Panc1 (cell line): ENCODE results near the gene WBP1L. TPM values are rescaled to one million over a fixed set of nuclear protein-coding genes. Genes with fewer than 3 reads are reported as not detected.

Experiments
- ATAC-seq: fragments of 200-7000 bp; cut with Tn5 transposase; 2 replicates; pipeline ENCODE4 v1.9.1; 2020; ENCODE audit warnings: mild to moderate bottlenecking, moderate library complexity
- BruUV-seq: library from RNA; stranded (reverse); fragments of 400-500 nt; replicated peaks from 2 replicates; lab custom pipeline; 2021; lab: Mats Ljungman, UMichigan
- CTCF ChIA-PET: fragments of 300-600 bp; sonication (Branson Sonifier 250); formaldehyde crosslinking; loops from one replicate; lab custom pipeline; 2022; ENCODE audit warnings: antibody characterized with exemption; lab: Charles Lee
- POLR2A ChIA-PET: fragments of 300-600 bp; sonication (Branson Sonifier 250); formaldehyde crosslinking; loops from one replicate; lab custom pipeline; 2022; ENCODE audit warnings: antibody characterized with exemption; lab: Charles Lee
- DNase-seq: peaks from one replicate; pipeline ENCODE4 v3.0.0-alpha.2; 2010; ENCODE audit warnings: low read depth, low spot score
- H3K27ac ChIP-seq: 2 replicates; pipeline ENCODE4 v1.5.1; 2011; ENCODE audit warnings: mild to moderate bottlenecking, low read length, inconsistent platforms
- H3K27me3 ChIP-seq: fragments of 200-500 bp; sonication (Bioruptor generic); 2 replicates; pipeline ENCODE4 v1.6.0; 2014; ENCODE audit warnings: low read length, inconsistent platforms; ENCODE audit not compliant: control insufficient read depth, insufficient read depth
- H3K36me3 ChIP-seq: fragments of 200-500 bp; sonication (Bioruptor generic); 2 replicates; pipeline ENCODE4 v1.5.1; 2014; ENCODE audit warnings: inconsistent platforms, mild to moderate bottlenecking, low read length, moderate library complexity; ENCODE audit not compliant: control insufficient read depth, insufficient read depth
- H3K4me1 ChIP-seq: 2 replicates; pipeline ENCODE4 v1.5.1; 2011; ENCODE audit warnings: inconsistent platforms, mild to moderate bottlenecking, low read length, moderate library complexity; ENCODE audit not compliant: control insufficient read depth, insufficient read depth
- H3K4me3 ChIP-seq, 2 experiments: 2 replicates each; pipeline ENCODE4 v1.5.1; 2011 to 2012; ENCODE audit warnings: low read depth in 2 of 2, low read length in 2 of 2, mild to moderate bottlenecking in 2 of 2, inconsistent platforms in 1 of 2, moderate library complexity in 1 of 2
- H3K9me3 ChIP-seq: fragments of 200-500 bp; sonication (Bioruptor generic); 2 replicates; pipeline ENCODE4 v1.5.1; 2014; ENCODE audit warnings: low read depth, mild to moderate bottlenecking, inconsistent platforms, low read length, moderate library complexity; ENCODE audit not compliant: control insufficient read depth, insufficient read depth
- POLR2AphosphoS5 ChIP-seq: IDR thresholded peaks from 2 replicates; pipeline ENCODE4 v1.6.1; 2012; ENCODE audit warnings: mild to moderate bottlenecking, low read depth, low read length, moderate library complexity
- SIN3A ChIP-seq: IDR thresholded peaks from 2 replicates; pipeline ENCODE4 v1.6.1; 2012; ENCODE audit warnings: low read depth, mild to moderate bottlenecking, low read length, moderate library complexity, borderline replicate concordance; ENCODE audit not compliant: insufficient read depth
- TCF7L2 ChIP-seq: IDR thresholded peaks from 2 replicates; pipeline ENCODE4 v1.6.1; 2011; ENCODE audit warnings: mild to moderate bottlenecking, low read depth, low read length, inconsistent platforms
- in situ Hi-C: cut with HindIII; loops from 2 replicates; pipeline ENCODE4 v1.10.0; 2016; ENCODE audit warnings: low sequenced_read_pairs, low pct_unique_long_range_greater_than_20kb
- intact Hi-C: fragments of 100-400 bp; cut with micrococcal nuclease; formaldehyde crosslinking; loops from one replicate; pipeline ENCODE4 v1.10.0; 2022; ENCODE audit not compliant: unreplicated experiment
- total RNA-seq: library from RNA; stranded (reverse); gene quantifications from one replicate; pipeline ENCODE4 v1.2.1, GENCODE V29; 2021; ENCODE audit not compliant: unreplicated experiment
- TF ChIP-seq, protein P1 (sequence below): fragments of 450-650 bp; IDR thresholded peaks from 2 replicates; pipeline ENCODE4 v1.5.1; 2017; ENCODE audit warnings: mild to moderate bottlenecking
- TF ChIP-seq, protein P2 (sequence below), 2 experiments: IDR thresholded peaks; 2 replicates each; pipeline ENCODE4 v1.6.1; 2011 to 2012; ENCODE audit warnings: low read depth in 2 of 2, control low read depth in 1 of 2, low read length in 1 of 2, mild to moderate bottlenecking in 1 of 2, moderate library complexity in 1 of 2; ENCODE audit not compliant: insufficient read depth in 1 of 2

Gene WBP1L
- total RNA-seq, 1 experiment from 2014 or later = 91.3 TPM

DNA sequence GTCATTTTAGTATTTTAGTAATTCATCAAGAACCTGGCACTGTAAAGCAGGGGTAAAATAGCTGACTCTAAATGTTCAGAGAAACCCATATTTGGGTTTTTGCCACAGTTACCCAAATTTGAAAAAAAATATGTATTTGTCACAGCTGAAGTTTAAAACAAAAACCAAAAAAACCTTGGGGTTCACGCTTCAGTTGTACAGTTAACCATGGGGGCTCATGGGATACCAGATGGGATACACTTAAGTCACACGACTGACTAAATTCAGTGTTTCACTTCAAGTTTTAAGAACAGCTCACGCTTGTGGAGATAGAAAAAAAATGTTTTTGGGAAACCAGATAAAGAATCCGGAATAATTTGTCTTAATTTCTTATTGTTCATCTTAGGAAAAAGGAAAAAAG, 31.7 kb upstream of the WBP1L start:
- in situ Hi-C loops = no loop called here
- POLR2A ChIA-PET = interaction anchor here (0.5 to 0.7 kb wide), 2 partner anchors 83 to 240 kb away, joined by 4 to 6 read pairs; no protein-coding TSS in a partner anchor

DNA sequence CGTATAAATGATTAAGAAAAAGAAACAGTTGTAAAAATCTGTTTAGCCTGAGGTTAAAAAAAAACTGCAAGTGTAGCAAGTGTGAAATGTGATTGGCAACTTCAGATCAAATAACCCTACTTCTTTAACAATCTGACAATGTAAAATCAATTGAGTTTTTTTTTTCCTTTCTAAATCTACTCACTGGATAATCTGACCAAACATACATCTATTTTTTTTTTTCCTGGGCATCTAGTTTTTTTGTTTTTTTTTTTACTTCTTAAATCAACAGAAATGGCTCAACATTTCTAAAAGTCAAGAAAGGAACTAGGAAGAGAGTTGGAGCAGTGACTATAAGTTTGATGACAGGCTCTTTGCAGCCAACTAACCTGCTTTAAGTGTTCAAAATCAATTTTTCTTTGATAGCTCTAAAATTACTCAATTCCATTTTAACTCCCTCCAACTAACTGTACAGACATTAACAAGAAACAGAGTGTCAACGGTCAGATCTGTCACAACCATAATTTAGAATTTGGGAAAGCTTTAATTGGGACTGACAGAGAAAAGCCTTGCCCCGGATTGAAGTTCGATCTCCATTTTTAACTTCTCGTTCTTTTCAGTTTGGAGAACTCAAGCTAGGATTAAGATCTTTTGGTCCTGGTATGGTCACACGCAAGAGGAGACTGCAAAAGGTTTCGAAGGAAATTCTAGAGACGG, 30.8 kb upstream of the WBP1L start:
- peak overlapping the region; percentile 93 for H3K27ac ChIP-seq
- ATAC-seq = no peak
- H3K4me1 ChIP-seq = peaks cover 35% of the 10 kb centered on the region
- BruUV-seq = TSS peak; percentile 75
- H3K36me3 ChIP-seq = peaks cover 2% of the 10 kb centered on the region; the same call in 1 of the 2 replicates
- TF ChIP-seq, protein P1, sequence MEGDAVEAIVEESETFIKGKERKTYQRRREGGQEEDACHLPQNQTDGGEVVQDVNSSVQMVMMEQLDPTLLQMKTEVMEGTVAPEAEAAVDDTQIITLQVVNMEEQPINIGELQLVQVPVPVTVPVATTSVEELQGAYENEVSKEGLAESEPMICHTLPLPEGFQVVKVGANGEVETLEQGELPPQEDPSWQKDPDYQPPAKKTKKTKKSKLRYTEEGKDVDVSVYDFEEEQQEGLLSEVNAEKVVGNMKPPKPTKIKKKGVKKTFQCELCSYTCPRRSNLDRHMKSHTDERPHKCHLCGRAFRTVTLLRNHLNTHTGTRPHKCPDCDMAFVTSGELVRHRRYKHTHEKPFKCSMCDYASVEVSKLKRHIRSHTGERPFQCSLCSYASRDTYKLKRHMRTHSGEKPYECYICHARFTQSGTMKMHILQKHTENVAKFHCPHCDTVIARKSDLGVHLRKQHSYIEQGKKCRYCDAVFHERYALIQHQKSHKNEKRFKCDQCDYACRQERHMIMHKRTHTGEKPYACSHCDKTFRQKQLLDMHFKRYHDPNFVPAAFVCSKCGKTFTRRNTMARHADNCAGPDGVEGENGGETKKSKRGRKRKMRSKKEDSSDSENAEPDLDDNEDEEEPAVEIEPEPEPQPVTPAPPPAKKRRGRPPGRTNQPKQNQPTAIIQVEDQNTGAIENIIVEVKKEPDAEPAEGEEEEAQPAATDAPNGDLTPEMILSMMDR = no peak
- no peak for TF ChIP-seq TCF7L2
- TF ChIP-seq, protein P2, sequence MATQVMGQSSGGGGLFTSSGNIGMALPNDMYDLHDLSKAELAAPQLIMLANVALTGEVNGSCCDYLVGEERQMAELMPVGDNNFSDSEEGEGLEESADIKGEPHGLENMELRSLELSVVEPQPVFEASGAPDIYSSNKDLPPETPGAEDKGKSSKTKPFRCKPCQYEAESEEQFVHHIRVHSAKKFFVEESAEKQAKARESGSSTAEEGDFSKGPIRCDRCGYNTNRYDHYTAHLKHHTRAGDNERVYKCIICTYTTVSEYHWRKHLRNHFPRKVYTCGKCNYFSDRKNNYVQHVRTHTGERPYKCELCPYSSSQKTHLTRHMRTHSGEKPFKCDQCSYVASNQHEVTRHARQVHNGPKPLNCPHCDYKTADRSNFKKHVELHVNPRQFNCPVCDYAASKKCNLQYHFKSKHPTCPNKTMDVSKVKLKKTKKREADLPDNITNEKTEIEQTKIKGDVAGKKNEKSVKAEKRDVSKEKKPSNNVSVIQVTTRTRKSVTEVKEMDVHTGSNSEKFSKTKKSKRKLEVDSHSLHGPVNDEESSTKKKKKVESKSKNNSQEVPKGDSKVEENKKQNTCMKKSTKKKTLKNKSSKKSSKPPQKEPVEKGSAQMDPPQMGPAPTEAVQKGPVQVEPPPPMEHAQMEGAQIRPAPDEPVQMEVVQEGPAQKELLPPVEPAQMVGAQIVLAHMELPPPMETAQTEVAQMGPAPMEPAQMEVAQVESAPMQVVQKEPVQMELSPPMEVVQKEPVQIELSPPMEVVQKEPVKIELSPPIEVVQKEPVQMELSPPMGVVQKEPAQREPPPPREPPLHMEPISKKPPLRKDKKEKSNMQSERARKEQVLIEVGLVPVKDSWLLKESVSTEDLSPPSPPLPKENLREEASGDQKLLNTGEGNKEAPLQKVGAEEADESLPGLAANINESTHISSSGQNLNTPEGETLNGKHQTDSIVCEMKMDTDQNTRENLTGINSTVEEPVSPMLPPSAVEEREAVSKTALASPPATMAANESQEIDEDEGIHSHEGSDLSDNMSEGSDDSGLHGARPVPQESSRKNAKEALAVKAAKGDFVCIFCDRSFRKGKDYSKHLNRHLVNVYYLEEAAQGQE (IDR thresholded peaks at IDR 0.05; ENCODE audit: insufficient read depth in 1 of 2, low read depth in 2 of 2, low read length in 1 of 2) = no peak
- TF ChIP-seq POLR2AphosphoS5 = no peak
- no peak for TF ChIP-seq SIN3A
- no peaks in the 10 kb centered on the region for H3K9me3 ChIP-seq
- ChIA-PET CTCF (interaction anchor here (0.6 to 1.2 kb wide), 2 partner anchors 10 to 34 kb away, joined by 6 to 7 read pairs; no protein-coding TSS in a partner anchor), POLR2A (interaction anchor here (0.5 to 0.7 kb wide), 5 partner anchors 12 to 768 kb away, joined by 4 to 9 read pairs (median 5); no protein-coding TSS in a partner anchor)
- DNase-seq = no peak
- in situ Hi-C loops (no loop called here), intact Hi-C loops (no loop called here)
- H3K4me3 ChIP-seq = peak overlapping the region; percentile 68 to 82
- no peaks in the 10 kb centered on the region for H3K27me3 ChIP-seq

More for the DNA sequence above, 31.7 kb upstream of the WBP1L start:
- Histone ChIP-seq H3K27ac (peak overlapping the region; percentile 93), H3K4me1 (peaks cover 31% of the 10 kb centered on the region), H3K4me3 (no peak overlapping the region), H3K9me3 (no peaks in the 10 kb centered on the region), H3K36me3 (peaks cover 2% of the 10 kb centered on the region; the same call in 1 of the 2 replicates), H3K27me3 (no peaks in the 10 kb centered on the region)
- CTCF ChIA-PET = no interaction called here
- TF ChIP-seq TCF7L2 = no peak
- TF ChIP-seq, protein P1 = no peak
- TF ChIP-seq, protein P2 (IDR thresholded peaks at IDR 0.05; ENCODE audit: insufficient read depth in 1 of 2, low read depth in 2 of 2, low read length in 1 of 2) = no peak
- no peak for TF ChIP-seq SIN3A
- TF ChIP-seq POLR2AphosphoS5 = no peak
- intact Hi-C loops = no loop called here
- BruUV-seq = no TSS peak
- no peak for ATAC-seq
- no peak for DNase-seq
